Liver (tissue), 3 donors: ENCODE measurements around the gene POLR3H.

Experiments used
- ATF3 ChIP-seq: IDR thresholded peaks from 2 replicates; pipeline ENCODE4 v1.6.1; 2016; ENCODE audit warnings: antibody characterized with exemption
- CTCF ChIP-seq: fragments of 150-350 bp; IDR thresholded peaks from 2 replicates; pipeline ENCODE4 v1.5.1; 2017; ENCODE audit warnings: improper control_type of control experiment, low read depth, low read length; ENCODE audit not compliant: missing input control
- EGR1 ChIP-seq, 2 donors: IDR thresholded peaks; 2 replicates each; pipeline ENCODE4 v1.6.1; 2016 to 2018; ENCODE audit warnings: antibody characterized with exemption in 2 of 2, low read depth in 2 of 2
- GABPA ChIP-seq, 2 donors: IDR thresholded peaks in 1 of 2; conservative IDR thresholded peaks in 1 of 2; 2 replicates each; pipeline ENCODE4 v1.6.1; 2016; ENCODE audit warnings: antibody characterized with exemption in 2 of 2, mild to moderate bottlenecking in 1 of 2, moderate library complexity in 1 of 2
- HNF4A ChIP-seq, 2 donors: conservative IDR thresholded peaks; 2 replicates each; pipeline ENCODE4 v1.6.1; 2016; ENCODE audit warnings: antibody characterized with exemption in 2 of 2, mild to moderate bottlenecking in 2 of 2
- JUND ChIP-seq, 2 donors: IDR thresholded peaks; 2 replicates each; pipeline ENCODE4 v1.6.1; 2016; ENCODE audit warnings: antibody characterized with exemption in 2 of 2
- MAX ChIP-seq: IDR thresholded peaks from 2 replicates; pipeline ENCODE4 v1.6.1; 2016; ENCODE audit warnings: antibody characterized with exemption
- RAD21 ChIP-seq, 2 donors: IDR thresholded peaks; 2 replicates each; pipeline ENCODE4 v1.6.1; 2016; ENCODE audit warnings: antibody characterized with exemption in 2 of 2, mild to moderate bottlenecking in 2 of 2
- REST ChIP-seq: IDR thresholded peaks from 2 replicates; pipeline ENCODE4 v1.6.1; 2016; ENCODE audit warnings: antibody characterized with exemption, mild to moderate bottlenecking
- RXRA ChIP-seq, 2 donors: IDR thresholded peaks; 2 replicates each; pipeline ENCODE4 v1.6.1; 2017 to 2018; ENCODE audit warnings: antibody characterized with exemption in 2 of 2, mild to moderate bottlenecking in 1 of 2
- SP1 ChIP-seq: IDR thresholded peaks from 2 replicates; pipeline ENCODE4 v1.6.1; 2018; ENCODE audit warnings: antibody characterized with exemption, mild to moderate bottlenecking
- TAF1 ChIP-seq: conservative IDR thresholded peaks from 2 replicates; pipeline ENCODE4 v1.6.1; 2016; ENCODE audit warnings: antibody characterized with exemption, mild to moderate bottlenecking
- YY1 ChIP-seq: IDR thresholded peaks from 2 replicates; pipeline ENCODE4 v1.6.1; 2016; ENCODE audit warnings: antibody characterized with exemption, mild to moderate bottlenecking
- ZBTB33 ChIP-seq: IDR thresholded peaks from 2 replicates; pipeline ENCODE4 v1.6.1; 2016; ENCODE audit warnings: antibody characterized with exemption
- donor health status: healthy.
- donor health status: healthy.

GRCh38 chr22:41579997-41580355 is 35.7 kb upstream of the POLR3H start:
- TF ChIP-seq CTCF (no peak), GABPA (IDR thresholded peaks at IDR 0.05 in 1 of 2, conservative IDR thresholded peaks at IDR 0.05 in 1 of 2) (no peak), EGR1 (IDR thresholded peaks at IDR 0.05; ENCODE audit: low read depth in 2 of 2) (no peak), JUND (IDR thresholded peaks at IDR 0.05) (no peak), REST (no peak), HNF4A (conservative IDR thresholded peaks at IDR 0.05) (no peak), RAD21 (IDR thresholded peaks at IDR 0.05) (no peak), ZBTB33 (no peak), MAX (no peak), TAF1 (no peak), ATF3 (no peak), RXRA (IDR thresholded peaks at IDR 0.05) (no peak), SP1 (no peak), YY1 (no peak)
